ENCODE measurements around the gene PGAM2.
"Not testable (repeated sequence)": the region's sequence is repeated elsewhere in the genome, so short reads cannot be mapped to it uniquely, and the experiment has no call there.

The PGAM2 gene

DNA sequence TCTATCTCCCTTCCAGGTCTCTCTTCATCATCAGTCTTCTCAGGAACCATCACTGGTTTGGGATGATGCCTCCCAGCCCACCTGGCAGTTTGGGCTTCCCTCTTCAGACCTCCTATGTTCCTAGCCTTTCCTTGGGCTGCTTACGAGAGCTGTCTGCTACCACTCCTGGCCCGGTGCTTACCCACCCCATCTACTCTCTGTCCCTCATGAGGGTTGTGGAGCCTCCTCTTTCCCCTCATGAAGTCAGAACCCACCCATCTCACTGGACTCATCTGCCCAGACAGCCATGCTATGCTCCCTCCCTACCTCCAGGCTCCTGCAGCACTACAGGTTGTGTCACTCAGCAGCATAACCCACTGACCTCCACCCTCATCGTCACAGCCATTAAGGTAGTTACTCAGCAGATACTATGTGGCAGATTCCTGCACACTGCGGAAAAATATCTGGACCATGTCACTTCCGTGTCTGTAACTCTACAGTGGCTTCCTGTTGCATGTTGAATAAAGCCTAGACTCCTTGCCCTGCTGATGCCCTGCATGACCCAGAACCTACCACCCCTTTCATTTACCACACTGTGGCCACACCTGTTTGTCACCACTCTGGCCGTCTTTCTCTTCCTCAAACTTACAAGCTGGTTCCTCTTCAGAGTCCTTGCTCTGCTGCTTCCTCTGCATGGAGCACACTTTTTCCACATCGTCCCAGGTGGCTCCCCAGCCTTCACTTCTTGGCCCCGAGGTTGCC is 18.9 kb downstream of the PGAM2 start:
- no peak for DNase-seq

DNA sequence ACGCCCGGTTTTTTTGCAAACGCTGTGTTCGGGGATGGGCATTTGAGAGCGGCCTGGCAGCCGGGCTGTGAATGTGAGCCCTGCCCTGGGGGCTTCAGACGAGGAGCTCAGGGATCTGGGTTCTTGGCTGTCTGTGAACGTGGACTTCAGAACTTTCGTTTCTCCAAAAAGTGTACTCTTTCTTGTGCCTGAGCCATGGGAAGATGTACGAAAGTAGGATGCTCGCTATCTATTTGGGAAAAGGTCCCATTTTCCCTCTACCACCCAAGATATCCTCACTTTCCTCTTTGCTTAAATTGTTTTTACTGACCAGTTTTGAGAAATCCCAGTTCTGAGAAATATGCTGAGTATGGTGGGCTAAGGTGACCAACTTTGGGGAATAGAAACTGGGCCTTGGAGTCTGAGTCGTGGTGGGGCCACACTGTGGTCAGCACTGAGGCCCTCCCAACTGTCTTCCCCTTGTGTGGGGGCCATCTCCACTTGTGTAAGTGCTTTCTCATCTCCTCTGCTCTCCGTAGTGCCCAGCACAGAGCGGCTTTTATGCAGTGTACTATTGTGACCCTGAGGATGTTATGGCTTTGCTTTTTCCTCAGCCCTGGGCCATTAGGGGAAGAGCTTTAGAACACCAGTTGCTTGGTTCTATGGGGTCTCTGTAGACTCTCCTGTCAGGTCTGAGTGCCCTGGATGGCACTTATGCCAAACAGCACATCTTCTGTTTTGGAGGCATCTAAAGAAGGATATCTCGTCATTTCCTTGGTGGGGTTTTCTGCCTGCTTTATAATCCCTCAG is 19.9 kb downstream of the PGAM2 start:
- no peak for DNase-seq

DNA sequence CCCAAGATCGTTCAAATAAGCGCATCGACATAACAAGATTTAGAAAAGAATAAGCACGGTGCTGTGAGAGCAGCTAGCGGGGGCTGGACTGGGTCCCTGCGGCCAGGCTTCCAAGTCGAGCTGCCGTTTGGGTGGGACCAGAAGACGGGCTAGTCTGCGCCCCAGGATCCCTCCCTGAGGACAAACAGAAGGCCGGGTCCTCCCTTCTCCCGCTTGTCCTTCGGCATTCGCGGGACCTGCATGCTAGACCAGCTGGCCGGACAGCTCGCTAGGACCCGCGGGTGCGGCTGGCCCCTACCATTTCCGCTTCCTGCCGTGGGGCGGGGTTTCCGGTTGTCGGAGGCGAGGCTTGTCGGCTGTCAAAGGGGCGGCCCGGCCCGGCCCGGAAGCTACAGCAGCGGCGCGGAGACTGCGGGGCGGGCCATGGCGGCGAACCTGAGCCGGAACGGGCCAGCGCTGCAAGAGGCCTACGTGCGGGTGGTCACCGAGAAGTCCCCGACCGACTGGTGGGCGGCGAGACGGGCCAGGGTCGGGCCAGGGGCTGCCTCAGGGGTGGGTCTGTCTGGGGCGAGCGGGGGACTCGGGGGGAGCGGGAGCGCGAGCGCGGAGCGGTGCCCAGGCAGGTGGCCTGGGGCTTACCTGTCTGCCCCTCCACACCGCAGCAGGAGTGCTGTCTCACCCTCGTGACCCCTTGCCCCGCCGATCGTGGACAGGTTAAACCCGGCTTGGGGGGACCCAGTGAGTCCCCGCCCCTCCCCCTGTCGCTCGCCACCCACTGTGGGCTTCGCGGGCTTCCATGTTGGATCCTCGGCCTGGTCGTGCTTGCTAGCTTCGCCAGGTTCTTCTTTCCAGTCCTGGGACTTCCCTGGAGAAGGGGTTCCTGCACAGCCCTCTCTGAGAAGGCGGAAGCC is 20.8 kb downstream of the PGAM2 start, which contains the start of gene DBNL:
DBNL (plus strand) TSS at position 388 of the 911 bp plus-strand sequence; CDS start at position 424, 36 bp downstream.
- no peak for DNase-seq

DNA sequence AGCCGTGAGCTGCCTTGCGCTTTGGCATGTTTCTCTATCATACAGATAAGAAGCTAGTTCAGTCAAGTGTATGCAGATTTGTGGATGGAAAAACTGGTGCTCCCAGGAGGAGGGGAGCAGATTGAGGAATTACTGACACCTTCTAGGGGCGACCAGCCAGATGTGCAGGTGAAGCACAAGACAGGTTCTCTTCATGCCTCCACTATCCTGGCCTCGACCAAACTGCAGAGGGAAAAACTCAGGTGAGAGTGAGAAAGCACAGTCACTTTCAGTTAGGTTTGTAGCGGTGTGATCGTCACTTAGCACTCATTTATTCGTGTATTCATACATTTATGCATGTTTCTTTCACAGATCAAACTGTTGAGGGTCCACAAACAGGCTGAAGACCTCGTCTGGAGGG is 21.5 kb downstream of the PGAM2 start:
- no peak for DNase-seq

DNA sequence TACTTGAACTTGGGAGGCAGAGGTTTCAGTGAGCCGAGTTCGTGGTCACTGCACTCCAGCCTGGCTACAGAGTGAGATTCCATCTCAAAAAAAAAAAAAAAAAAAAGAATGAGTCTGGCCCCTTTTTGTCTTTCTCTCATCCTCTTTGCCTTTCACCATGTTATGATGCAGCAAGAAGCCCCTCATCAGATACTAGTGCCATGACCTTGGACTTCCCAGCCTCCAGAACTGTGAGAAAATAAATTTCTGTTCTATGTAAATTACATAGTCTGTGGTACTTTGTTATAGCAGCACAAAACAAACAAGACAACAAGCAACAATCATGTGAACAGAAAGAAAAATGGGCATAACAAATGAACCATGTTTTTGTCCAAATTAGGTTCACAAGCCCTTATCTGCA is 23.1 kb downstream of the PGAM2 start:
- no peak for DNase-seq

DNA sequence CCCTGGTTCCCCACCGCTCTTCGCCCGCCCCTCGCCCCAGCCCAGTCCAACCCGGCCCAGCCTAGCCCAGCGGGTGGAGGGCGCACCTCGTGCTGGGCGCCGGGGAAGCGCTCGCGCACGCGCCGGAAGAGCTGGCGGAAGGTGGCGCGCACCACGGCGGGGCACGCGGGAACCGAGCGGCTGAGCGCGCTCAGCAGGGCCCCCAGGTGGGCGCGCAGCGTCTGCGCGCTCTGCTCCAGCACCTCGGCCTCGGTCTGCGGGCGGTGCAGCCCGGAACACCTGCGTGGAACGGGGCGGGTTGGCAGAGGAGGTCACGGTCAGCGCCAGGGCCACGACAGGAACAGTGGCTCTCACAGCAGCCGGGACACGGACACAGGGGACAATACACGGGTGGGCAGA is 24.9 kb downstream of the PGAM2 start:
- DNase-seq = not testable (repeated sequence)

DNA sequence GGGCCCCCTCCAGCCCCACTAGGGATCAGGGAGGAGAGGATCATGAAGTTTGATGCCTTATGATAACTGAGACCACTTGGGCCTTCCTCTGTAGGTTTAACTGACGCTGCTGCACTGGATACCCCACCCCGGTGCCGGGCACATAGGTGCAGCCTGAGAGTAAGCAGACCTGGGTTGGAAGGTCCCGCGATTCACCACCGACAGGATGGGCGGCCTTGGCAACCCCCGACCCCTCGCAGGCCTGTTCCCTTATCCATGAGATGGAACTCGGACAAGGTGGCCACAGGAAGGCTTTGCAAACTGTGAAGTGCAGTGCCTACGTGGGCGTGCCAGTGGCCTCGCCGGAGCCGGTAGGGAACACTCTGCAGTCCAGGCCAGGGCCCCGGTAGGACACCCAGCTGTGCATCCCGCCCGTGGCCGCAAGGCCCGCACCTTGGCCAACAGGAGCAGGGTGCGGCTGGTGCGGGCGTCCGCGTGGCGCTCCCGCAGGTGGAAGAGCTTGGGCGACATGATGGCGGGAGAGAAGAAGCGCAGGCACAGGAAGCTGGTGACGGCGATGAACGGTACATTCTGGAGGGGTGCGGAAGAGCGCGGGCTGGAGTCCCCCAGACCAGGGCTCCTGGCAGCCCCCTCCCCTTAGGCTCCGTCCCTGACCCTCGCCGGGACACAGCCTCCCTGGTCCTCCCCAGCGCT is 25.4 kb downstream of the PGAM2 start:
- DNase-seq = not testable (repeated sequence)

DNA sequence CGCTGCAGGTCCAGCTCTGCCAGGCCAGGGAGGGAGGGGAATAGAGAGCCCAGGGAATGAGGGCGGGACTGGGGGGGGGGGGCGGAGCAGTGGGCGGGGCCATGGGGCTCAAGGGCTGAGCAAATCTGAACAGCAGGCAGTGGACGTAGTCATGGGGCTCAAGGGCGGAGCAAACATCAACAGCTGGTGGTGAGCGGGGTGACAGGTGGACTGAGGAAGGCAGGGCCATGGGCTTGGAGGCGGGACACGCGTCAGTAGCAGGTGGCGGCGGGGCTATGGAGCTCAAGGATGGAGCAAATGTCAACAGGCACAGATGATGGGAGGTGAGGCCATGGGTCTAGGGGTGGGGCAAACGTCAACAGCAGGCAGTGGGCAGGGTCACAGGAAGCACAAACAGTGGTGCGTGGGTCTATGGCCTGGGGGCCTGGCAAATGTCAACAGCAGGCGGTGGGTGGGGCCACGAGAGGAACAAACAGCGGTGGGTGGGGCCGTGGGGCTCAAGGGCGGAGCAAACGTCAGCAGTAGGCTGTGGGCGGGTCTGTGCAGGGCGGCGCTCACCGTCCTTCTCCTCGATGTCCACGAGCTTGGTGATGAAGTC is 26.3 kb downstream of the PGAM2 start:
- DNase-seq = peak; percentile 85

DNA sequence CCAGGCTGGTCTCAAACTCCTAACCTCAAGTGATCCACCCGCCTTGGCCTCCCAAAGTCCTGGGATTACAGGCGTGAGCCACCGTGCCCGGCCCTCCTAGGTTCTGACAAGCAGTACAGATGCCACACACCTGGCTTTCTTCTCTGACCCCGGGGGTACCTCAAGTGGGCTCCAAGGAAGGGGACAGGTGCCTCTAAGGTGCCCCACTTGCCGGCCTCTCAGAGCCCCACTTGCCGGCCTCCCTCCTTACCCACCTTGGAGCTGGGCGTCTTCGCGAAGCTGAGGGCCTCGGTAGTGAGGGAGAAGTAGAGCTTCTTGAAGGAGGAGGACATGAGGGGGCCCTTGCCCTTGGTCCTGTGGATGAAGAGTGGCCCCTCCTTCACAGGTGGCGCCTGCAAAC is 26.8 kb downstream of the PGAM2 start:
- not testable (repeated sequence) for DNase-seq

DNA sequence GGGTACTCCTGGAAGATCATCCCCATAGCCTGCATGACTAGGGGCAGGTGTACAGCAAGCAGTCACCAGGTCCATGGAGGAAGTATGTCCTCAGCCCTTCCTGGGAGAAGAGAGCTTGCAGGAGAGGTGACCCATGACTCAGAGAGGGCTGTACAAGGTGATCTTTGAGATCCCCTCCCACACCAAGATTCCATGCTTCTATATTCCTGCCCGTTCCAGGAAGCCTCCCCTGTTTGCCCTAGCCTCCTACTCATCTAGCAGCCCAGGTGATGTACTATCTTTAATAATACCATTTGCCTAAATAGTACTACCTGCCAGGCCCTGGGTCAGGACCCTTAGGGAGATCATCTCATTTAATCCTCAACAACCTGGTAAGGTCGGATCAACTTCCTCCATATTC is 27.4 kb downstream of the PGAM2 start:
- not testable (repeated sequence) for DNase-seq

DNA sequence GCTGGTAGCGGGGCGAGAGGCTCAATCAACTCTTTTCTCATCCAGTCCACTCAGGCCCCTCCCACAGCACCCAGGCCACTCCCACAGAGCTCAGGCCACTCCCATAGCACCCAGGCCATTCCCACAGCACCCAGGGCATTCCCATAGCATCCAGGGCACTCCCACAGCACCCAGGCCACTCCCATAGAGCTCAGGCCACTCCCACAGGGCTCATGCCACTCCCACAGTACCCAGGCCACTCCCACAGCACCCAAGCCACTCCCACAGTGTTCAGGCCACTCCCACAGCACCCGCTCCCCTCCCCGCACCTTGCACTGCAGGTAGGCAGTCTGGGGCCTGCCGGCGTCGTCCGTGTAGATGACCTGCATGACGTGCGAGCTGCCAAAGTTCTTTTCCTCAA is 29.0 kb downstream of the PGAM2 start:
- DNase-seq = not testable (repeated sequence)

DNA sequence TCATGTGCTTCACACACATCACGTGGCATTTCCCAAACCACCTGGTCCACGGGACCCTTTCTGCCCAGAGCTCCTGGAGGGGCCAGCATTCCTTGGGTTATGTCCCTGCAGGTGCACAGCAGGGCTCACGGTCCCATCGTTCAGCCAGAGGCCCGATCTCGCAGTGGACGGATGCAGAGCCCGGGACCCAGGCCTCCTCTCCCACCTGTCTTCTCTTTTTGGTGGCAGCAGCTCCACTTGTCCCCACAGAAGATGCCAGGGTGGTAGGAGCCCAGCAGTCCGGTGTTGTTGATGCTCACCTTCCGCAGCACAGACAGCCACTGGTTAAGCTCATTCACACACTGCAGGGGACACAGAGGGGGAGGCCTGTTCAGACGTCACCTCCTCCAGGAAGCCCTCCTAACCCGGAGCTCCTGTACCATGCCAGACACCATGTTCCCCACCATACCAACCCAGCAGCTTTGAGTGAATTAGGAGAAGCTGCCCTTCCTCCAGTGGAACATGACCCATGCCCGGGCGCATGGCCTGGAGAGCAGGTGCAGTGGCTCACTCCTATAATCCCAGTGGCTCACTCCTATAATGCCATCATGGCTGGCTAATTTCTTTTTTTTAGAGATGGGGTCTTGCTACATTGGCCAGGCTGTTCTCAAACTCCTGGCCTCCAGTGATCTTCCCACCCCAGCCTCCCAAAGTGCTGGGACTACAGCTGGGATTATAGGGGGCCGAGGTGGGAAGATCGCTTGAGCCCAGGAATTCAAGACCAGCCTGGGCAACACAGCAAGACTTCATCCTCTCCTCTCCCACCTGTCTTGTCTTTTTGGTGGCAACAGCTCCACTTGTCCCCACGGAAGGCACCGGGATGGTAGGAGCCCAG is 31.2 kb downstream of the PGAM2 start:
- DNase-seq = not testable (repeated sequence)

DNA sequence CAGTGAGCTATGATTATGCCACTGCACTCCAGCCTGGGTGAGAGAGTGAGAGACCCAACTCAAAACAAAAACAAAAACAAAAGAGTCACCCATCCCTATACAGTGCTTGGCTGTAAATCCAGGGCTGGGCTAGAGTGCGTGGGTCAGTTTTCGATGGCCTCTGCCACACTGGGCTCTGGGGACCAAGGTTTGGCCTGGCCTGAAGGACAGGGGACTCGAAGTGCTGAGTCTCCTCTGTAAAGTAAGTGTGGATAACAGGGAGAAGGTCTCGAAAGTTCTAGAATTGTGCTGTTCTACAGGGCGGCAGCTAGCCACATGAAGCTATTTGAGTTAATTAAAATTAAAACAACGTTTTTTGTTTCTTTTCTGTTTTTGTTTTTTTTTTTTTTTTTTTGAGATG is 33.3 kb downstream of the PGAM2 start:
- DNase-seq = not testable (repeated sequence)

DNA sequence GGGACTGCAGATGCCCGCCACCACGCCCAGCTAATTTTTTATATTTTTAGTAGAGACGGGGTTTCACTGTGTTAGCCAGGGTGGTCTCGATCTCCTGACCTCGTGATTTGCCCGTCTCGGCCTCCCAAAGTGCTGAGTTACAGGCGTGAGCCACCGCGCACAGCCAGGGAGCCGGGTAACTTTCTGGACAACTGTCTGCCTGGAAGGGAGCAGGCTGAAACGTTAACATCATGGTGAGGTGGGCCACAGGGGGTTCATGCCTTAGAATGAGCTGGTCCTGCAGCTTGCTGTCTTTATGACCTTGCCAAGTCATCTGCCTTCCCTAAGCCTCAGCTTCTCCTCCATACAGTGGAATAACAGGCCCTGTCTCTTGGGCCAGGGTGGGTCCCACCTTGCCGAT is 34.0 kb downstream of the PGAM2 start:
- DNase-seq = not testable (repeated sequence)

DNA sequence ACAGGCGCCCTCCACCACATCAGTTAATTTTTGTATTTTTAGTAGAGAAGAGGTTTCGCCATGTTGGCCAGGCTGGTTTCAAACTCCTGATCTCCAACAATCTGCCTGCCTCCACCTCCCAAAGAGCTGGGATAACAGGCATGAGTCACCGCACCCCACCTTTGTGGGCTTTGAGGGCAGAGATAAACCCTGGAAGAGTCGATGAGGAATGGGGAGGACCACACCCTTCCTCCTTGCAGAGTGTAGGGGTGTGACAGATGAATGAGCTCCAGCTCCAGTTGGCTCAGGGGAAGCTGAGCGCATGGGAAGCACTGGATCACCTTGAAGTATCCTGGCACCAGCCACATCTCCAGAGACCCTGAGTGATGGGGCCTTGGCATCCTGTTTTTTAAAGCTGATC is 35.3 kb downstream of the PGAM2 start:
- not testable (repeated sequence) for DNase-seq

DNA sequence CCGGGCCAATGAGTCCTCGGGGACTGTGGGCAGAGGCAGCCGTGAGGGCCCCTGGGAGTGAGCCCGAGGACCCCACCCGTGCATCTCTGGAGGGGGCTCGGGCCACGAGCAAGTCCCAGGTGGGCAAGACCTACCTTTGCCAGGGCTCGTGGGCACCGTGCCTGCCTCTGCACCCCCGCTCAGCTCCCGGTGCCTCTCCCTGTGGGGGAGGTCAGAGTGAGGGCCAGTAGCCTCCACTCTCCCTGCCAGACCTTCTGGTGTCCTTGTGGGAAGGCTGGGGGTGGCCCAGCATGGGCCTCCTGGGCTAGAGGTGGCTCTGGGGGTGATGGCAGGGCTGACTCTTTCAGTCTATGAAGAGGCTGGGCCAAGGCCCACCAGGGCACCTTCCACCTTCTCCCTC is 35.9 kb downstream of the PGAM2 start:
- not testable (repeated sequence) for DNase-seq

DNA sequence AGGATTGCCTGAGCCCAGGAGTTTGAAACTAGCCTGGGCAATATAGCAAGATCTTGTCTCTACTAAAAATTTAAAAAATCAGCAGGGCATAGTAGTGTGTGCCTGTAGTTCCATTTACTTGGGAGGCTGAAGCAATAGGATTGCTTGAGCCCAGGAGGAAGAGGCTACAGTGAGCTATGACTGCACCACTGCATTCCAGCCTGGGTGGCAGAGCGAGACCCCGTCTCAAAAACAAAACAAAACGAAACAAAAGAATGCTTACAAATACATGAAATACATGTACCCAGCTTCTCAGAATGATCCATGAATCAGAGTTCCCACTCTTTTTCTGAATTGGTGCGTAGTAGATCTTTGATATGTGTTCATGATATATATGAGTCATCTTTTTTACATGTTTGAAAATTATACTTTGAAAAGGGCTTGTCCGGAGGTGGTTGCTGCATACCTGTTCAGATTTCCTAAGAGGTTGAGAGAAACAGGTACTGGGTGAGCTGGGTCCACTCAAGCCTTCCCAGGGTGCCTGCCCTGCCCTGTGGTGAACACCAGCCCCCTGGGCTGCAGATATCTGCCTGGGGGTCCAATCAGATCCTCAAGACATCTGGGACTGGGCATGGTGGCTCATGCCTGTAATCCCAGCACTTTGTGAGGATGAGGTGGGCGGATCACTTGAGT is 42.4 kb downstream of the PGAM2 start:
- DNase-seq = not testable (repeated sequence)

DNA sequence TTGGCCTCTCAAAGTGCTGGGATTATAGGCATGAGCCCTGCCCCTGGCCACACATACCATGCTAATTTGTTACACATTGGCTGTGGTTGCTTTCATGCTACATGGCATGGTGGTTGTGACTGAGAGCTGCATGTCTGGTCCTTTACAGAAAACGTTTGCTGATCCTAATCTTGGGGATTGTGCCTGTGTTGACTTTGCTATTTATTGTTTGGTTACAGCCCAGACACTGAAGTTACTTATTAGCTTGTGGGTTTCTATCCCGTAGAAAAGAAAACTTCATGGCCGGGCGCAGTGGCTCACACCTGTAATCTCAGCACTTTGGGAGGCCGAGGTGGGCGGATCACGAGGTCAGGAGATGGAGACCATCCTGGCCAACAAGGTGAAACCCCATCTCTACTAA is 43.3 kb downstream of the PGAM2 start:
- DNase-seq = not testable (repeated sequence)

DNA sequence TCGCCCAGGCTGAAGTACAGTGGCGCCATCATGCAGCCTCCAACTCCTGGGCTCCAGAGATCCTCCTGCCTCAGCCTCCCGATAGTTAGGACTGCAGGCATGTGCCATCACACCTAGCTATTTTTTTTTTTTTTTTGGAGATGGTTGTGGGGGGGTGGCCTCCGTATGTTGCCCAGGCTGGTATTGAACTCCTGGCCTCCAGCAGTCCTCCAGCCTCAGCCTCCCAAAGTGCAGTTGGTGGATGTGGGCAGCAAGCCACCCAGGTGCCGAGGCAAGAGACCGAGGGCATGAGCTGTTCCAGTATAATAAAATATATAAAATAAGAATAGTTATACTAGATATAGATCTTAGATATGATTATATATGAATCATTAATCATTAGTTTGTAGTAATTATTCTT is 45.5 kb downstream of the PGAM2 start:
- not testable (repeated sequence) for DNase-seq

Data from NCI-H187 treated with DMSO at 0.1 percent for 48 hours (cell line).